Neural progenitor cell (in vitro differentiated cells): Measurements from ENCODE around the gene CHMP1A.

Experiments
- EZH2 ChIP-seq: fragments of 200-600 bp; sonication (generic); IDR thresholded peaks from 2 replicates; pipeline ENCODE4 v1.6.1; 2017; ENCODE audit warnings: antibody characterized with exemption, mild to moderate bottlenecking, moderate library complexity
- TF ChIP-seq, protein P1 (sequence below): fragments of 200-600 bp; sonication (generic); IDR thresholded peaks from 2 replicates; pipeline ENCODE4 v1.5.1; 2017; ENCODE audit warnings: antibody characterized with exemption, mild to moderate bottlenecking

DNA sequence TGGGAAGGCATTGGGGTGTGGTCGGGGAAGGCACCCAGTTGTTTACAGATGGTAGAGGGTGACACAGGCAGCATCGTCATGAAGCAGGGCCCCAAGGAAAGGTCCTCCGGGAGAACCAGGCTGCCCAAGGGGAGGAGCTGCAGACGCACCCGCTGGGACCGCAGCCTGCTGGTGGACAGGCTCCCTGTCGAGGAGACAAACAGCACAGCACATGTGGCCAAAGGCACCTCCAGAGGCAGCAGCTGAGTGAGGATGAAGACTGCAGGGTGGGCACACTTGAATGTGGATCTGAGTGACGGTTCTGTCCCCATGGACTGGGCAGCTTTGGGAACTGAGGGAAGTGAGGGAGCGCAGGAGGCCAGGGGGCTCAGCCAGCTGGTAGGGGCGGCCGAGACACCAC lies 12.4 kb downstream of the CHMP1A start:
- TF ChIP-seq, protein P1, sequence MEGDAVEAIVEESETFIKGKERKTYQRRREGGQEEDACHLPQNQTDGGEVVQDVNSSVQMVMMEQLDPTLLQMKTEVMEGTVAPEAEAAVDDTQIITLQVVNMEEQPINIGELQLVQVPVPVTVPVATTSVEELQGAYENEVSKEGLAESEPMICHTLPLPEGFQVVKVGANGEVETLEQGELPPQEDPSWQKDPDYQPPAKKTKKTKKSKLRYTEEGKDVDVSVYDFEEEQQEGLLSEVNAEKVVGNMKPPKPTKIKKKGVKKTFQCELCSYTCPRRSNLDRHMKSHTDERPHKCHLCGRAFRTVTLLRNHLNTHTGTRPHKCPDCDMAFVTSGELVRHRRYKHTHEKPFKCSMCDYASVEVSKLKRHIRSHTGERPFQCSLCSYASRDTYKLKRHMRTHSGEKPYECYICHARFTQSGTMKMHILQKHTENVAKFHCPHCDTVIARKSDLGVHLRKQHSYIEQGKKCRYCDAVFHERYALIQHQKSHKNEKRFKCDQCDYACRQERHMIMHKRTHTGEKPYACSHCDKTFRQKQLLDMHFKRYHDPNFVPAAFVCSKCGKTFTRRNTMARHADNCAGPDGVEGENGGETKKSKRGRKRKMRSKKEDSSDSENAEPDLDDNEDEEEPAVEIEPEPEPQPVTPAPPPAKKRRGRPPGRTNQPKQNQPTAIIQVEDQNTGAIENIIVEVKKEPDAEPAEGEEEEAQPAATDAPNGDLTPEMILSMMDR, result no peak
- TF ChIP-seq EZH2, result no peak
